Measurements from ENCODE around the gene MTMR12. TPM values are rescaled to one million over a fixed set of nuclear protein-coding genes. Genes with fewer than 3 reads are reported as not detected.

MTMR12 gene
- total and polyA plus RNA-seq, 2 of the 13 experiments (the other 11 are each of a cell fraction or from before 2014, with no cell fraction given), result 23.4 to 36.6 TPM

DNA sequence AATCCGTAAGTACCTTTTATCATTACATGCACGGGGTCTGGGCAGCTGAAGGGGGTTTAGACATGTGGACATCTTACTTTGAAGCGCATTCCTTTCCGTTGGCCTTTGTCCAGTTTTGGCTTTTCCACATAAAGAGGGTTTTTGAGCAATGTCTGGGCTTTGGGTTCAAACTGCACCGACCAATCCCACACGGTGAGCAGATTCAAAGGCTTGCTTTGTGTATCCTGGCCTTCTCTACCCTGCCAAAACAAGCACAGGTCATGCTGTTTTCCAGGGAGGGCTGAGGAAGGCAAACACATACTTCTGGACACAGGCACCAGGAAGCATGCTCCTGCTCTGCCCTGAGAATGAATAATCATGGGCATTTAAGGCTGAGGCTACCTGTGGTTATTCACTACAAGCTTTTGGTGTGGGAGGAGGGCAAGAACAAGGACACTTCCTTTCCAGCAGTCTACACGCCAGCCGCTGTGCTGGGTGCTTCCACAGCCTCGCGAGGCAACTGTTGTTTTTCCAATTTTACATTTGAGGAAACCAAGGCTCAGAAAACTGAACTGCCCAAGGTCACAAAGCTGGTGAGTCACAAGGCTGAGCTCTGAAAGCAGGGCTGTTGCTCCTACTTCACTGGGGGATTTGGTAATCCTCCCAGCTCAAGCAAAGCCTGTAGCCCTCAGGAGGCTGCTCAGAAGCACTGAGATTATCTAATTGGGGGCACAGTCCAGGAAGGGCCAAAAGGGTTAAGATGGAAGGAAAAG, 78.9 kb downstream of the MTMR12 start (continued):
- TF ChIP-seq, protein P1, sequence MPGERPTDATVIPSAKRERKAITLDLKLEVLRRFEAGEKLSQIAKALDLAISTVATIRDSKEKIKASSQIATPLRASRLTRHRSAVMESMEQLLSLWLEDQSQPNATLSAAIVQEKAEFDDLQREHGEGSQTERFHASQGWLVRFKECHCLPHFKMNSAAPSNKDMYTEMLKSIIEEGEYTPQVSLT (CRISPR knock-in tag; IDR thresholded peaks at IDR 0.05; ENCODE audit: borderline replicate concordance, low read depth), result no peak
- TF ChIP-seq, protein P2, sequence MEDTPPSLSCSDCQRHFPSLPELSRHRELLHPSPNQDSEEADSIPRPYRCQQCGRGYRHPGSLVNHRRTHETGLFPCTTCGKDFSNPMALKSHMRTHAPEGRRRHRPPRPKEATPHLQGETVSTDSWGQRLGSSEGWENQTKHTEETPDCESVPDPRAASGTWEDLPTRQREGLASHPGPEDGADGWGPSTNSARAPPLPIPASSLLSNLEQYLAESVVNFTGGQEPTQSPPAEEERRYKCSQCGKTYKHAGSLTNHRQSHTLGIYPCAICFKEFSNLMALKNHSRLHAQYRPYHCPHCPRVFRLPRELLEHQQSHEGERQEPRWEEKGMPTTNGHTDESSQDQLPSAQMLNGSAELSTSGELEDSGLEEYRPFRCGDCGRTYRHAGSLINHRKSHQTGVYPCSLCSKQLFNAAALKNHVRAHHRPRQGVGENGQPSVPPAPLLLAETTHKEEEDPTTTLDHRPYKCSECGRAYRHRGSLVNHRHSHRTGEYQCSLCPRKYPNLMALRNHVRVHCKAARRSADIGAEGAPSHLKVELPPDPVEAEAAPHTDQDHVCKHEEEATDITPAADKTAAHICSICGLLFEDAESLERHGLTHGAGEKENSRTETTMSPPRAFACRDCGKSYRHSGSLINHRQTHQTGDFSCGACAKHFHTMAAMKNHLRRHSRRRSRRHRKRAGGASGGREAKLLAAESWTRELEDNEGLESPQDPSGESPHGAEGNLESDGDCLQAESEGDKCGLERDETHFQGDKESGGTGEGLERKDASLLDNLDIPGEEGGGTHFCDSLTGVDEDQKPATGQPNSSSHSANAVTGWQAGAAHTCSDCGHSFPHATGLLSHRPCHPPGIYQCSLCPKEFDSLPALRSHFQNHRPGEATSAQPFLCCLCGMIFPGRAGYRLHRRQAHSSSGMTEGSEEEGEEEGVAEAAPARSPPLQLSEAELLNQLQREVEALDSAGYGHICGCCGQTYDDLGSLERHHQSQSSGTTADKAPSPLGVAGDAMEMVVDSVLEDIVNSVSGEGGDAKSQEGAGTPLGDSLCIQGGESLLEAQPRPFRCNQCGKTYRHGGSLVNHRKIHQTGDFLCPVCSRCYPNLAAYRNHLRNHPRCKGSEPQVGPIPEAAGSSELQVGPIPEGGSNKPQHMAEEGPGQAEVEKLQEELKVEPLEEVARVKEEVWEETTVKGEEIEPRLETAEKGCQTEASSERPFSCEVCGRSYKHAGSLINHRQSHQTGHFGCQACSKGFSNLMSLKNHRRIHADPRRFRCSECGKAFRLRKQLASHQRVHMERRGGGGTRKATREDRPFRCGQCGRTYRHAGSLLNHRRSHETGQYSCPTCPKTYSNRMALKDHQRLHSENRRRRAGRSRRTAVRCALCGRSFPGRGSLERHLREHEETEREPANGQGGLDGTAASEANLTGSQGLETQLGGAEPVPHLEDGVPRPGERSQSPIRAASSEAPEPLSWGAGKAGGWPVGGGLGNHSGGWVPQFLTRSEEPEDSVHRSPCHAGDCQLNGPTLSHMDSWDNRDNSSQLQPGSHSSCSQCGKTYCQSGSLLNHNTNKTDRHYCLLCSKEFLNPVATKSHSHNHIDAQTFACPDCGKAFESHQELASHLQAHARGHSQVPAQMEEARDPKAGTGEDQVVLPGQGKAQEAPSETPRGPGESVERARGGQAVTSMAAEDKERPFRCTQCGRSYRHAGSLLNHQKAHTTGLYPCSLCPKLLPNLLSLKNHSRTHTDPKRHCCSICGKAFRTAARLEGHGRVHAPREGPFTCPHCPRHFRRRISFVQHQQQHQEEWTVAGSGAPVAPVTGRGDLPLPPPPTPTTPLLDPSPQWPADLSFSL (CRISPR knock-in tag; IDR thresholded peaks at IDR 0.05), result no peak
- TF ChIP-seq ZNF350 (CRISPR knock-in tag; IDR thresholded peaks at IDR 0.05; ENCODE audit: borderline replicate concordance, low read depth) (peak; percentile 71; the same call in 1 of the 2 replicates), GTF3A (CRISPR knock-in tag; conservative IDR thresholded peaks at IDR 0.05) (no peak), SMARCE1 (IDR thresholded peaks at IDR 0.05; ENCODE audit: borderline replicate concordance) (no peak), ZNF10 (CRISPR knock-in tag; IDR thresholded peaks at IDR 0.05; ENCODE audit: borderline replicate concordance, low read depth) (no peak), ZNF598 (CRISPR knock-in tag; IDR thresholded peaks at IDR 0.05; ENCODE audit: borderline replicate concordance) (no peak), ZC3H13 (CRISPR knock-in tag; IDR thresholded peaks at IDR 0.05) (0 out of 2 replicates have a peak, but pooled peaks have one; percentile 45), KAT7 (CRISPR knock-in tag; IDR thresholded peaks at IDR 0.05; ENCODE audit: borderline replicate concordance) (peak; percentile 54; the same call in 1 of the 2 replicates), ZMYM2 (CRISPR knock-in tag; IDR thresholded peaks at IDR 0.05) (peak; percentile 78; the same call in 1 of the 2 replicates), YY1 (IDR thresholded peaks at IDR 0.05; ENCODE audit: insufficient read depth, insufficient replicate concordance, low read depth, low read length) (peak; percentile 20), ZNF674 (CRISPR knock-in tag; IDR thresholded peaks at IDR 0.05; ENCODE audit: low read depth) (no peak), KAT2B (IDR thresholded peaks at IDR 0.05; ENCODE audit: borderline replicate concordance, low read depth, low read length) (no peak), SRY (CRISPR knock-in tag; IDR thresholded peaks at IDR 0.05) (0 out of 2 replicates have a peak, but pooled peaks have one; percentile 63)
- TF ChIP-seq, protein P3, sequence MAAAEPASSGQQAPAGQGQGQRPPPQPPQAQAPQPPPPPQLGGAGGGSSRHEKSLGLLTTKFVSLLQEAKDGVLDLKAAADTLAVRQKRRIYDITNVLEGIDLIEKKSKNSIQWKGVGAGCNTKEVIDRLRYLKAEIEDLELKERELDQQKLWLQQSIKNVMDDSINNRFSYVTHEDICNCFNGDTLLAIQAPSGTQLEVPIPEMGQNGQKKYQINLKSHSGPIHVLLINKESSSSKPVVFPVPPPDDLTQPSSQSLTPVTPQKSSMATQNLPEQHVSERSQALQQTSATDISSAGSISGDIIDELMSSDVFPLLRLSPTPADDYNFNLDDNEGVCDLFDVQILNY (CRISPR knock-in tag; conservative IDR thresholded peaks at IDR 0.05), result no peak
- TF ChIP-seq, protein P4, sequence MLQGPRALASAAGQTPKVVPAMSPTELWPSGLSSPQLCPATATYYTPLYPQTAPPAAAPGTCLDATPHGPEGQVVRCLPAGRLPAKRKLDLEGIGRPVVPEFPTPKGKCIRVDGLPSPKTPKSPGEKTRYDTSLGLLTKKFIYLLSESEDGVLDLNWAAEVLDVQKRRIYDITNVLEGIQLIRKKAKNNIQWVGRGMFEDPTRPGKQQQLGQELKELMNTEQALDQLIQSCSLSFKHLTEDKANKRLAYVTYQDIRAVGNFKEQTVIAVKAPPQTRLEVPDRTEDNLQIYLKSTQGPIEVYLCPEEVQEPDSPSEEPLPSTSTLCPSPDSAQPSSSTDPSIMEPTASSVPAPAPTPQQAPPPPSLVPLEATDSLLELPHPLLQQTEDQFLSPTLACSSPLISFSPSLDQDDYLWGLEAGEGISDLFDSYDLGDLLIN (CRISPR knock-in tag; IDR thresholded peaks at IDR 0.05; ENCODE audit: borderline replicate concordance), result no peak

All from HepG2 (cell line).